Astrocyte of the spinal cord (primary cell): ENCODE measurements around the gene SOHLH2.

Experiments used
- DNase-seq: peaks from one replicate; pipeline ENCODE4 v3.0.0; 2011; ENCODE audit warnings: low read depth, low spot score
- H3K4me3 ChIP-seq: 2 replicates; pipeline ENCODE4 v1.5.1; 2011; ENCODE audit warnings: low read depth, mild to moderate bottlenecking, low read length, moderate library complexity
- in situ Hi-C: cut with HindIII; loops from 2 replicates; pipeline ENCODE4 v1.10.0; 2017; ENCODE audit warnings: low sequenced_read_pairs
- TF ChIP-seq, protein P1 (sequence below): IDR thresholded peaks from 2 replicates; pipeline ENCODE4 v1.5.1; 2012; ENCODE audit warnings: low read depth, mild to moderate bottlenecking, low read length, inconsistent platforms

SOHLH2 gene

DNA sequence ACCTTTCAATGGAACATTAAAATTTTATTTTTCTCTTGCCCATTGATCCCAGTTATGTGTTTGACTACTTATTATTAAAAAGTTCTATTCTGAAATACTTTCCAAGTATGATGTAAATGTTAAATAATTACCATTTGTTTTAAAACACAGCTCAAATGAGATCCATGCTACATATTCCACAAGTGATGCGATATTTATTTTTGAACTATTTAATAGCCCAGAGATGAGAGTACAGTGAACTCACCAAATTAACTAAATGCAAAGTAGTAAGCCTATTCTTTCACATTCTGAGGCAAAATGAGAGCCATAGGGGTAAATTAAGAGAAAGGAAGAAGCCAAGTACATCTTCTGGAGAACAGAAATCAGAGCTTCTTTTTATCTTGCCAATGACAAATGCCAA lies 82.0 kb downstream of the SOHLH2 start:
- no peak overlapping the region for H3K4me3 ChIP-seq
- in situ Hi-C loops, result no loop called here
- no peak for DNase-seq
- TF ChIP-seq, protein P1, sequence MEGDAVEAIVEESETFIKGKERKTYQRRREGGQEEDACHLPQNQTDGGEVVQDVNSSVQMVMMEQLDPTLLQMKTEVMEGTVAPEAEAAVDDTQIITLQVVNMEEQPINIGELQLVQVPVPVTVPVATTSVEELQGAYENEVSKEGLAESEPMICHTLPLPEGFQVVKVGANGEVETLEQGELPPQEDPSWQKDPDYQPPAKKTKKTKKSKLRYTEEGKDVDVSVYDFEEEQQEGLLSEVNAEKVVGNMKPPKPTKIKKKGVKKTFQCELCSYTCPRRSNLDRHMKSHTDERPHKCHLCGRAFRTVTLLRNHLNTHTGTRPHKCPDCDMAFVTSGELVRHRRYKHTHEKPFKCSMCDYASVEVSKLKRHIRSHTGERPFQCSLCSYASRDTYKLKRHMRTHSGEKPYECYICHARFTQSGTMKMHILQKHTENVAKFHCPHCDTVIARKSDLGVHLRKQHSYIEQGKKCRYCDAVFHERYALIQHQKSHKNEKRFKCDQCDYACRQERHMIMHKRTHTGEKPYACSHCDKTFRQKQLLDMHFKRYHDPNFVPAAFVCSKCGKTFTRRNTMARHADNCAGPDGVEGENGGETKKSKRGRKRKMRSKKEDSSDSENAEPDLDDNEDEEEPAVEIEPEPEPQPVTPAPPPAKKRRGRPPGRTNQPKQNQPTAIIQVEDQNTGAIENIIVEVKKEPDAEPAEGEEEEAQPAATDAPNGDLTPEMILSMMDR, result no peak

DNA sequence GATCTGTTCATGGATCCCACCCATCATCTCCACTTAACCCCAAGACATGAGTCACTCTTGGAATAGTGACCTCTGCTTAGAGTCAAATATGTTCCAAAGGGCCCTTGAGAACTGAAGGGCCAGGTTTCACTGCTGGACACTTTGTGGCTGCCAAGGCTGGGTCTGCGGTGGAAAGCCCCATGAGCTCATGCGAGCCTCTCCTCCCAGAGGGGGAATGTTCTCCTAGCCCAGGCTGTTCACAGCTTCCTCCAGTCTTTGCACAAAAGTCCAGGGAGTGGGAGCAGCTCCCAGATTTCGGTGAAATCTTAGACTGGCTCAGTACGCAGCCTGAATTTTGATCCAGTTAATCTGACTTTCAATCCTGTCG lies 82.4 kb downstream of the SOHLH2 start:
- no peak overlapping the region for H3K4me3 ChIP-seq
- DNase-seq, result peak; percentile 79
- in situ Hi-C loops, result no loop called here
- TF ChIP-seq, protein P1, result no peak

DNA sequence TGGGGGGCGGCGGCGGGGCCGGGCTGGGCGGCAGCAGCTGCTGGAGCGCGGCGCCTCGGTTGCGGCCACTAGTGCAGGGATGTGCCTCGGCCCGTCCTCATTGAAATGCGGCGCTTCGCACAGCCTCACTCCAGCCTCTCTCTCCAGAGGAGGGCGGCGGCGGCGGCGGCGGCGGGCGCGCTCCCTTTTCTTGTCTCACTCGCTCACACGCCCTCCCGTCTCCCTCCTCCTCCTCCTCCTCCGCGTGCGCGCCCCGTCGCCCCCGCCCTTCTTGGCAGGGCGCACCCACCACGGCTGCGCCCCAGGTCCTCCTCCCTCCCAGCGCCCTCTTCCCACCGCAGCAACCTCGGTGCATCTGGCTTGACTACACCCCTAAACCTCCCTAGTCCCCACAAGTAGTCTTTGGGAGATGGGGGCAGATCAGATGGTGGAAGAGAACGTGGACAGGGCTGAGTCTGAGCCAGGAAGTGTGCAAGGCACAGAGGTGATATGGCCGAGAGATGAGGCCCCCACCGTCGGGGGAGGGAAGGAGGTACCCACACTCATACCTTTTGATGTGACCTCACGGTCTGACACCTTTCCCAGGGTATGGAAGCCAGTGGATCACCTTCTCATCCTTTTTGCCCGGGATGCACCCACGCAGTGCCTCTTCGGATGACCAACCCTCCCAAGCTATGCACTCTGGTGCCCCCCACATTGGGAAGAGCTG lies 83.0 kb downstream of the SOHLH2 start, which contains the start of gene DCLK1:
Gene DCLK1 (minus strand): TSS at position 161 of the 709 bp plus-strand sequence.
- TF ChIP-seq, protein P1, result no peak
- DNase-seq, result peak; percentile 66
- H3K4me3 ChIP-seq, result peak within 1 kb of the TSS; percentile 57
- in situ Hi-C loops, result no loop called here

DNA sequence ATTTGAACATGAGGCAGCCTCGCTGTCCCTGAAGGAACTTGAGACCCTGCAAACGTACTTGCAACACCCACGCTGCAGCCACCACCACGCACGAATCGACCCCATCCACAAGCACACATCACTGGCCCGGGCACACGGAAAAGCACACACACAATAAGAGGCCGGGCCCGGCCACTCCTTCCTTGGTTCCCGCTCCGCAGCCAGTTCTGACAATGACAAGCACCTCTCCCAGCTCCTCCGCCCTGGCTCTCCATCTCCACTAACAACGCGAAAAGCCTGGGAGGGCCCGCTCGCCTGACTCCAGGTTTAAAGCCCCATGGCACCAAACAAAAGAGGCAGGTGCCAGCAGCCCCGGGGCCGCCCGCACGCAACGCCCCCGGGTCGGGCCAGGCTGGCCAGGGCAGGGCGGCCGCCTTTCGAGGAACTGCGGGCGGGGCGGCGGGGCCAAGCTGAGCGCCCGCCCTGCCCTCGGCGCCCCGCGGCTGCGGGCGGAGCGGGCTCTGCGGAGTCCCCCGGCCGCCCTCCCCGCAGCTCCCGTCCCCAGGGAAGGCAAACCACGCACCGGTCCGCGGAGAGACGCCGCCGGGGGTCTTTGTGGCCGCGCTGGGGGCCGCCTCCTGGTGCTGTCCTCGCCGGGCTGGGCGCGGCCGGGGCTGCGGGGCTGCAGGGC lies 83.7 kb downstream of the SOHLH2 start:
- TF ChIP-seq, protein P1, result no peak
- peak; percentile 14 for DNase-seq
- in situ Hi-C loops, result no loop called here
- H3K4me3 ChIP-seq, result peak overlapping the region; percentile 57

DNA sequence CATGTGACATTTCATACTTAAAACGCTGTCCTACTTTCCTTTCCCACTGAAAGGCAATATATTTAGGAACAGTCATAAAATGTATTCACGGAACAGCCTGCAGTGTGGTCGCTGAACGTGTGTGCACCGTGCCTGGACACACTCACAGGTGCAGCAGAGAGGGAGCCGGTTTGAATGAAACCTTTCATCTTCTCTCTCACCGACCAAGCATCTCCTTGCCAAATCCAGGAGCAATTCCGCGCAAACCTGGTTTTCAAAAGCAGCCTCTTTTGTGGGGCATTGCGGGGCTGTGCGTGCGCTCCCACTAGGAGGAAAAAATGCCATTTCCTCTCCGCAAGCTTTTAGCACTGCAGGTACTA lies 84.2 kb downstream of the SOHLH2 start:
- in situ Hi-C loops, result no loop called here
- TF ChIP-seq, protein P1, result no peak
- peak overlapping the region; percentile 57 for H3K4me3 ChIP-seq
- DNase-seq, result no peak

DNA sequence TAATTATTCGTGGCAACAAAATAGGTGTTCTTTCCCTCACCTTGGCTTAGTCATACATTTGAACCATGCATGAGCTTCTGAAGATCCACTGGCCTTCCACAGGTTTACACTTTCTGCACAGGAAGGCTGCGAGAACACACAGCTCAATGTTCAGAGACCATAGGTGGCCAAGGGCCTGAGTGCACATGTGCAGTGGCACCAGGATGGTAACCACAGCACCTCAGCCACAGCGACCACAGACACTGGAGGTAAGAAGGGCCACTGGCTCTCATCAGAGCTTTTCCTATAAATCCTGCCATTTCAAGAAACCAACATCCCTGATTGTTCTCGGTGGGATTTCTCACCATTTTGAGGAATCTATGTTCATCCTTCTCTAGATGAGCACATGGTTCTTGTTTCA lies 84.8 kb downstream of the SOHLH2 start:
- TF ChIP-seq, protein P1, result no peak
- DNase-seq, result no peak
- in situ Hi-C loops, result no loop called here
- peak overlapping the region; percentile 57 for H3K4me3 ChIP-seq
